Medulla oblongata (tissue), 1 donor: Measurements from ENCODE around the gene LHX6.

Experiments used
- DNase-seq: peaks from one replicate; pipeline ENCODE4 v3.0.0-alpha.2; 2015; ENCODE audit errors: extremely low spot score

Gene LHX6

DNA sequence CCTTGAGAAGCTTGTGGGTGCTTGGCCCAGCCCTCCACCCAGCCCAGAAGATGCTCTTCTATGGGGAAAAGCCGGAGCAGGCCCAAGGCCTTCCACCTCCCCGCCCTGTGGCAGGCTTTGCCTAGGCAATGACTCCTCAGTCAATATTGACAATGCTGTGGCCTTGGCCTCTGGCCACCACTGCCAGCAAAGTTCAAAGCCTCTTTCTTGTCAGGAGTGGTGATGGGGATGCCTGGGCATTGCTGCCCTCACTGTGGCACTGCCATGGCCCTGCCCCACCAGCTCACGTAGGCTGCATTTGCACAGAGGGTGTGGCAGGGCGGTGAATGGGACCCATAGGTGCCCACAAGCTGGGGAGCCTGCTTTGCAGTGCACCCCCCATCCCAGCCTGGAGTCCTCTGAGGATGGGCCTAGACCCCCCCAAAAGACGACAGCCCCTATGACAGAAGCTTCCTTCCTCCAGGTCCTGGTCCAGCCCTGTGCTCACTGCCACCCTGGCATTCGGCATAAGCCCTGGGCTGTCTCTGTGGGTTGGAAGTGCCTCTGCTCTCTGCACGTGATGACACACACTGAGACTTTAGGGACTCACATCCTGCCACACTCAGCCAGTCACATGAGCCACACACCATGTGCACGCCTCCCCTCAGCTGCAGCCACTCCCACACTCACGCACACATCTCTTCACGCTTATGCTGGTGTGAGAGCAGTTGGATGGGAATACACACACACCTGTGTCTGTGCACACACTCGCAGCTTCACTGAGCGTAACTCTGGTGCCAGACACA is 38.0 kb downstream of the LHX6 start:
- peak; percentile 37 for DNase-seq

DNA sequence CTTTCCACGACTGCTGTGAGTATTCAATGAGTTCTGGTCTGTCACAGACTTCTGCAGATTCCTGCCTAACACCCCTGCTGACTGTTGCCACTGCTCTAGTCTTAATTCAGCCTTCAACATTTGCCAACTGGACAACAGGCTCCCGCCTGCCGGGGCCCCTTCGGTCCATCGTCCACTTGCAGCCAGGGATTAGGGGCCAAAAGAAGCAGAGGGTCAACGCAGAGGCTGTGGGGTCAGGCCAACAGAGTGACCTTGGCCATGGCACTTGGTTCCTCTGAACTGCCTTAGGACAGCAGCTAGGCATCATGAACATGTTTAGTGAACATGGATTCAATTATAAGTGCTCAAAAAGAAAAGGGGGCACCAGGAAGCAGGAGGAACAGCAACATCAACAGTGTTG is 40.4 kb downstream of the LHX6 start:
- no peak for DNase-seq

DNA sequence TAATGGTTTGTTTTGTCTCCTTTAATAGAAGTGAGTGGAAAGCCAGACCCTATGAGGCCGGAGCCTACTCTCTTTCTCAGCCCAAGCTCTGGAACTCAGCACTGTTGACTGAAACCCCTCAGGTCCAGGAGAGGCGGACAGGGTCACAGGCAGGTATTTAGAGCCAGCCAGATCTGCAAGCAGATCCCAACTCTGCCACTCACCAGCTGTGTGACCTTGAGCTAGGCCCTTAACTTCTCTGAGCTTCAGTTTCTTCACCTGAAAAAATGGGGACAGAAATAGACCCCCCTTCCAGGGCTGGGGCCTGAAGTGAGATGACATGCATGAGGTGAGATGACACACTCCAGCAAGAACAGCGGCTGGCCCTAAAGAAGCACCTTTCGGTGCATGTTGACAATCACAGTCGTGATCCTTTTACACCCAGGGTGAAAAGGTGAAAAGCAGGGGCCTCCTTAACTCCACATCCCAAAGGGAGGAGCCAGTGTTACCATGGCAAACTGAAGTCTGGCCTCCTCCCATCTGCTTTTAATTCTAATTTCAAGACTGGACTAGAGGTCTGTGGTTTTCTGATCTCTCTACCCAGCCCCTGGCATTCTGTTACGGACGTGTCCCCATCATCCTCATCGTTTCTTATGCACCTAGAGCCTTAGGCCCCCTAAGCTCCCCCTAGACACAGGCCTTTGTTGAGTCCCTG is 41.8 kb downstream of the LHX6 start:
- no peak for DNase-seq

DNA sequence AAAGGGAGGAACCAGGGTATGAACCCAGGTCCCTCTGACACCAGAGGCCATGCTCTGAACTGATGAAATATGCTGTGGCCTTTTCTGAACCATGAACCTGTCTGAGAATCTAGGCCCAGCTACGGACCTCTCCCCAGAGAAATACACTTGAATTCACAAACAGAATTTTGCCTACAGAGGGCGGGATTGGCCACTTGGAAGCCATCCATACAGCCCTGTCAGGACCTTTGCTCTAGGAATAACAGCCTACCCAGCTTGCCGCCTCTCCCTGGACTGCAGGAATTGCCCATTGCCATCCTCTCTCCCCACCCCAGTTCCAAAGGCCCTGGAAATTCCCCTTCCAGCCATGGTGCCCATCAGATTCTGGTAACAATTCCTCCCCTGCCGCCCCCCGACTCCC is 42.5 kb downstream of the LHX6 start:
- DNase-seq, result no peak

DNA sequence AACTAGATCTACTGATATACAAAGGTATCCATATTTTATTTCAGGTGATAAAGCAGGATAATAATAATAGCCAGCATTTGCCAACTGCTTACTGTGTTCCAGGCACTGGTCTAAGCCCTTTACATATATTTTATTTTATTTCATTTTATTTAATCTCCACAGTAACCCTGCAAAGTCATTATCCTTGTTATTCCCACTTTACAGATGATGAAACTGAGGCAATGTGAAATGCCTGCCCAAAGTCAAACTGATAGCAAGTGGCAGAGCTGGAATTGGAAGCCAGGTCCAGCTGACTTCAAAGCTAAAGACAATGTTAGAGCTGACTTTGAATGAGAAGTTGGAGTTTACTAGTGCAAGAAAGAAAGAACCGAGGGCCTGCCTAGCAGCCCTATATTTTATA is 44.2 kb downstream of the LHX6 start:
- DNase-seq, result no peak

DNA sequence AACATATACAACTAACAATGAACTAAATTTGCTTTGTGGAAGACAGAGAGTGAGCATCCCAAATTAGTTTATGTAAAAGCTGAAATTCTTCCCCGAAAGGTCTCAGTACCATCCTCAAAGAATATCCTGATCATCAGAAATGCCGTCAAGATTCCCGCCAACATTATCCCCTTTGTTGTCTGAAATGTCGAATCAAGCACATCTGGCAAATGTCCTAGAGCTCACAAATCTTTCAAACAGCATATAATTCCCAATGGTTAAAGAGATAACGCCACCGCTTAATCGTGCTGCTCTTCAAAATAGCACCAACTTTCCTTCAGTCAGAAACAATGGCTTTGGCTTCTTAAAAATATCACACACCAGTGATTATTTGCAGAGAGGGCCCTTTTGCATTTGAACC is 45.3 kb downstream of the LHX6 start:
- no peak for DNase-seq

DNA sequence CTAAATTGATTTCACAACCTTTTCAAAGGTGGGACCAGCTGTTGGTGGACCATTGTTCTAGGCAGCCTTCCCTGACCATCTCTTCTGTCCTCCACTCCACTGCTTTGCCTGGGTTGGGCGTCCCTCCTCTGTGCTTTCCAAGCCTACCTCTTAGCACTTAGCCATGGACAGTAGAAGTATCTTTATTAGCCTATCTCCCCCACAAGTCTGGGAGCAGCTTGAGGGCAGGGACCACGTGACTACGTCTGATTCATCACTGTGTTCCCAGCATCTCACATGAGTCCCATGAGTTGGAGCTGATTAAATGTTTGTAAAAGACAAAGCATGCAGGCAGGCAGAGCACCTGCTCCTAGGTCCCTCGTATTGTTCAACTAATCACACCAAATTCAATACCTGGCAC is 48.1 kb downstream of the LHX6 start:
- no peak for DNase-seq

DNA sequence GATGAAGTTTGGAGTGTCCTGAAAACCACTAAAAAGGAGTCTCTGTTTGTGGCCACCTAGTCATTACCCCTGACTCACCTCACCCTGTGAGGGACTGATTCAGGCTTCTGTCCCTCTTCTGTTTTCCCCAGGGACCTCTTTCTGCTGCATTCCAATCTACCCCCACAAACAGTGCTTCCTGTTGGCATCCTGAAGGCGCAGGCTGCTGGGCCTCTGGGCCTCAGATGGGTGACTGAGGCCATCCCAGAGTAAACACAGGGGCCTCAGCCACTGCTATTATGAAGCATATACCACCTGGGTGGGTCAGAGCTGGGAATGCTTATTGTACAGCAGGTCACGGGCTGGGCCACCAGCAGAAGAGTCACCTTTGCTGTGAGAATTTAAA is 49.1 kb downstream of the LHX6 start:
- no peak for DNase-seq

DNA sequence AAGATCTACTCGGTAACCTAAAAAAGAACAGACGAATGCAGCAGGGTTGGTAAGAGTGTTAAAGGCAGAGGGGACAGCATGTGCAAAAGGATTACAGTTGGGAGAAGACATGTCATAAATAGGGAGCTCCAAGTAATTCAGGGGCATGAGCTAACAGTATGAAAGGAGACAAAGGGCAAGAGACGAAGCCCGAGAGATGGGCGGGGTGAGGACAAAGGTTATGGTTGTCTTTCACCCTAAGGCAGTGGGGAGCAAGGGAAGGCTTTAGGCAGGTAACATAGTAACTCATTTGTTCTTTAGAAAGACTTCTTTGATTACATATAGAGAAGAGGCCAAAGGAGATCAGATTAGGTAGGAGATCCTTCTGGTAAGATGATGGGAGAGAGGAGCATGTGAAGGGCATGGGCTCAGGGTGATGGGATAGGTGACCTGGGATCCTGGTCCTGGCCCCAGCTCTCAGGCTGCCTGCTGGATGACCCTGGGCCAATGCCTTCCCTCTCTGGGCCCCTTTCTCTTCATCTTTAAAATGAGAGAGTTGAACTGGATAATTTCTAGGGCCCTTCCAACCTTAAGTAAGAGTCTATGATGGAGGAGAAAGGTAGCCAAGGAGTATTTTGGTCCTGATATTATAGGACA is 49.6 kb downstream of the LHX6 start:
- DNase-seq, result no peak

DNA sequence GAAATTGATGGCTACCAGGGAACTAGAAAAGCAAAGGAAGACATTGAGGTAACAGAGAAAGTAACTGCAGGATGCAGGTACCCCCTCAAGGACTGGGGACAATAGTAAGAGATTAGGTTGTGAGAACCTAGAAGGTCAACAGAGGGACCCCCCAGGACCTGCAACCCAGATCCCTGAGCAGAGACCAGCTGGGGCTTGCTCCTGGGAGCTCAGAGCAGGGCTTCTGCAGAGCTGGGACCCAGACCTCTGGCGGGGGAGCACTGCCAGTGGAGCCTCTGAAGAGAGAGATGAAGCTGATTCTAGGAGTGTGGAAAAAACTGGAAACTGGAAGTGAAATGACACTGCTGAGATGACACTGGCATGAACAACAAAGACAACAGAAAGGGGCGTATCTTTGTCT is 51.8 kb downstream of the LHX6 start:
- no peak for DNase-seq

DNA sequence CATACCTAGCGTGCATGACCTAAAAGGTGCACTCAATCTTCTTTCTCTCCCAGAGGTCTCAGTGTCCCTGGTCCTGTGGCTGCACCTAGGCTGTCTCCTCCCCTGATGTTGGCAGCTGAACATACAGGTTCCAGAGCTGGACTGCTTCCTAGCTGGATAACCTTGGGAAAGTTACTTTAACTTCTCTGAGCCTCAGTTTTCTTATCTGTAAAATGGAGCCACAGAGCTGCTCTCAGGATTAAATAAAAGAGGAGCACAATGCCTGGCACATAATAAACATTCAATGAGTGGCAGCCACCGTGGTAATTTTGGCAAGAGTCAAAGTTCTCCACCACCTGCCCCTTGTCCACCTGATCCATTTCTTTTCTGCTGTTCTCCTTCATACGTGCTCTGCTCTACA is 55.1 kb downstream of the LHX6 start:
- DNase-seq, result no peak

DNA sequence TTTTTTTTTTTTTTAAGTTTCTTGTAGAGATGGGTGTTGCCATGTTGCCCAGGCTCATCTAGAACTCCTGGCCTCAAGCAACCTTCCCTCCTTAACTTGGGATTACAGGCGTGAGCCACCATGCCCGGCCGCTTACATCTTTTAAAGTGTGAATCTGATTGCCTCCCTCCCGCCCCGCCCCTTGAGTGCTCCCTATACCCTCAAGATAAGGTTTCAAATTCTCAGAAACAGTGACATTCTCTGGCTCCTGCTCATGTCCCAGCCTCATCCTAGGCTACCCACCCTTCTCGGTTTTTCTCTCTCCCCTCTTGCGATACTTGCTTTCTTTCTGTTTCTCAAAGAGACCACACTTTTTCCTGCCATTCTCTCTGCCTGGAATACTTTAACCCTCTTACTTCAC is 56.6 kb downstream of the LHX6 start:
- no peak for DNase-seq

DNA sequence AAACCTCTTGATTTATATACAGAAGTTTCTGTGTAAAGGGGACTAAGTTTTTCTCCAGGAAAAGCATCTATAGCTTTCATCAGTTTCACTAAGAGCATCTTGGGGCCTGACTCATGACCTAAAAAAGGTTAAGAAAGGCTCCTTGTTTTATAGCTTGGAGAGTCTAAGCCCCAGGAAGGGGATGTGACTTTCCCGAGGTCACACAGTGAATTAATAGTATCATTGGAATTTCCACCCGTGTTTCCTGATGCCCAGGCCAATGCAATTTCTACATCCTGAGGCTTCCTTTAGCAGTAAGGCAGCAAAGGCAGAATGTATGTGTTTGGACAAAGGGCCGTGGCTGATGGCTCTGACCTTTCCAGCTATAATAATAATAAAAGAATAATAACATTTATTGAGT is 60.4 kb downstream of the LHX6 start:
- DNase-seq, result no peak

DNA sequence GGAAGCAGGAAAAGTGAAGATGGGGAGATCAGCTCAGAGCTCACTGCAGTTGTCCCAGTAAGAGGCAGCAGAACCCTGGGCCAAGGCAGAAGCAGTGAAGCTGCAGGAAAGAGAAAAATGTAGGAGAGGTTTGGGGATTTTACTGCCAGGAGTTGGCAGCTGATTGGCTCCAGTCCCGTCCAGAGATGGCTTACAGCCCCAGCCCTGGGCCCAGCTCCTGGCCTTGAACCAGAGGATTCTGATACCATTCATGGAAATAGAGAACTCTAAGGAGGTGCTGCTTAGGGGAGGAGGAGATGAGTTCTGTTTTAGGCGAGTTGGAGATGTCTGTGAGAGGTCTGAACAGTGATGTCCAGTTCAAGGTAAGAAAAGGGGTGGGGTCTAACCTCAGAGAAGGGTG is 64.5 kb downstream of the LHX6 start:
- DNase-seq, result no peak

DNA sequence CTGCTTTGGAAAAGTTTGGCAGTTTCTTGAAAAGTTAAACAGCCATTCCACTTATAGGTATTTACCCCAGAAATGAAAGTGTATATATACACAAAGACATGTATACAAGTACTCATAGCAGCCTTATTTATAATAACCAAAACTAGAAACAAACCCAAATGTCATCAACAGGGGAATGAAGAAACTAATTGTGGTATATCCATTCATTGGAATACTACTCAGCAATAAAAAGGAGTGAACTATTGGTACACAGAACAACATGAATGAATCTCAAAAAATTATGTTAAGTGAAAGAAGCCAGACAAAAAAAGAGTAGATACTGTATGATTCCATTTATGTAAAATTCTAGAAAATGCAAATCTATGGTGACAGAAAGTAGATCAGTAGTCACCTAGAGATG is 66.3 kb downstream of the LHX6 start:
- DNase-seq, result no peak

DNA sequence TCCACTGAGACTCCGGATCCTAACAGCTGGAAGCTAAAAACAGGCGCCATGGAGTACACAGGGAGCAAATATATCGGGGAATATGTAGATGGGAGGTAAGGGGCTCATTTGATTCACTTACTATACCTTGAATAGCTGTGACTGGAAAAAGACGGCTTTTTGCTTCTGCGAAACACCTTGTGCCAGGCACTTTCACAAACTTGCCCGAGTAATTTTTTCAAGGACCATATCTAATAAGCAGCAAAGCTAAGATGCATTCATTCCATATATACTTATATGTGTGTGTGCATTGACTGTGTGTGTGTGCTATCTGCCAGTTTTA is 68.9 kb downstream of the LHX6 start:
- DNase-seq, result no peak

DNA sequence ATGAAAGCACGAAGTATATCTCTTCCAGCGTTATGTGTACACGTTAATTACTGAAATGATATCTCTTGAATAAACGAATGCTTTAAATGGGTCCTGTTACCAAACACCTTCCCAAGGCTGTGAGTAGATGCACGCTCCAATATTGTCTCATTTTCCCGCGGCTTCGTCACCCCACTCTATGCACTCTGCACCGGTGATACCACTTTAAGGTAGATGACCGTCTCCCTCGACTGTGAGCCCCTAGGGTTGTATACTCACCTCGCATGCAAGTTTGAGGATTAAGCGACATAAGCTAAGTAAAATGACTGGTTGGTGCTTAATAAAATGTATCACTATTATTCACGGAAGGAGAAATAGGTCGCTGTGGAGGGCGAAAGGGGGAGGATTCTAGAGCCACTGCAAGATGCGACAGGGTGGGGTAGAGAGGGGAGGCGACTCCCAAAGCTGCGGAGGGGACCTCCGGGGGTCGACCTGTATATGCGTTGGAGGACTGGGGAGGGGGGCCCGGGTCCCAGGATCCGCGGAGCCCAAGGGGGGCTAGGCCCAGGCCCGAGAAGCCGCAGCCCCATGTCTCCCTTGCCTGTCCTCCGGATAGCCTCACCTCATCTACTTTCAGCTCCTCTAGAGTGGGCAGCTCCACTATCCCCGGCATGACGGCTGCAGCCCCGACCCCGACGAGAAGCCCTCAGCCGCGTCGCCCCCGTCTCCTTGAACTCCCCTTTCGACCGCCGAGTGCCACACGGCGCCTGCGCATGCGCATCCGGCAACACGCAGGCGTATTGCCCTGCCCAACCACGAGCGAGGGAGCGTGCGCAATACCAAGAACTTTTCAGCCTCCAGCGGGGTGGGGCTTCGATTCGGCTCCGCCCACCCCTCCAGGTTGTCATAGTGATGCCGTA is 69.5 kb downstream of the LHX6 start, which contains the start of the genes MORN5 and NDUFA8:
TSS of gene MORN5 (plus strand) at position 883 of the 899 bp plus-strand sequence. CDS start 65 bp downstream, outside the sequence.
TSS of gene NDUFA8 (minus strand) at position 754 of the 899 bp plus-strand sequence. CDS start at position 652, 102 bp downstream.
- DNase-seq, result peak; percentile 94

DNA sequence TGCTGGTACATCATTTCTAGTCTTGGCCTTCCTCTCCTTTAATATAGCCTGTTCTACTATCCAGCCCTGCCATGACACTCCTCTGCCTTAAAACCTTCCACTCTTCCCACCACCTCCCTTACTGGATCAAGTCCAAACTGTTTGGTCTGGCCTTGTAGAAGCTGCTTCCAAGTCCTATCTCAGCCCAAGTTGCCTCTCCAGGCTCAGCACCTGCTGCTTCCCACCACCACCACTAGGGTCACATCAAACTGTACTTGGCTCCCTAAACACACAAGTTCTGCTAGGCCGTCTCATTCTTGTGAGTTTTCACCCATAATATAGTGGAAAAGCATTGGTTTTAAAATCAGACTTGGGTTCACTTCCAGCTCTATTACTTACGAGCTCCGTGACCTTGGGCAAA is 70.6 kb downstream of the LHX6 start:
- DNase-seq, result no peak

DNA sequence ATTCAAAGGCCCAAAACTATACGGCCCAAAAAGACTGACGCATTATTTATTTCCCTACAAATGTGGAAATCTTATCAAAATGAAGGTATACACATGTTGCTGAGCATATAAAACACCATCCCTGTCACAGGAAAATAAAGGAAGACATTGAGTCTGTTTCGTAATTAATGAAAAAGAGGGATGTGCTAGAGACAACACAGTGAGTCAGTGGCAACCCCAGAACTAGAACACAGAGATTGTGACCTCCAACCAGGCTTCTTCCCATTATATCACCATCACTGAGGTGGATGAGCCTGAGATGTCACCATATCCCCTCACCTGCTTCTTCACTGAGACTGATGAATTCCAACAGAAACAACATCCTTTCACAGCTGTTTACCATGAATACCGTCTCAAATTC is 73.0 kb downstream of the LHX6 start:
- no peak for DNase-seq
